DND-41 (cell line): Measurements from ENCODE around the gene MAP3K9.

ENCODE experiments used
- EZH2 ChIP-seq: IDR thresholded peaks from 3 replicates; pipeline ENCODE4 v1.6.1; 2012; ENCODE audit warnings: borderline replicate concordance, low read depth, mild to moderate bottlenecking, moderate library complexity, low read length, inconsistent platforms; ENCODE audit not compliant: severe bottlenecking
- TF ChIP-seq, protein P1 (sequence below): IDR thresholded peaks from 2 replicates; pipeline ENCODE4 v1.5.1; 2012; ENCODE audit warnings: borderline replicate concordance, low read length, moderate library complexity, mild to moderate bottlenecking; ENCODE audit not compliant: poor library complexity, severe bottlenecking; ENCODE audit errors: extremely low read depth

GRCh38 chr14:70706177-70706576, 103.1 kb downstream of the MAP3K9 start:
- TF ChIP-seq, protein P1, sequence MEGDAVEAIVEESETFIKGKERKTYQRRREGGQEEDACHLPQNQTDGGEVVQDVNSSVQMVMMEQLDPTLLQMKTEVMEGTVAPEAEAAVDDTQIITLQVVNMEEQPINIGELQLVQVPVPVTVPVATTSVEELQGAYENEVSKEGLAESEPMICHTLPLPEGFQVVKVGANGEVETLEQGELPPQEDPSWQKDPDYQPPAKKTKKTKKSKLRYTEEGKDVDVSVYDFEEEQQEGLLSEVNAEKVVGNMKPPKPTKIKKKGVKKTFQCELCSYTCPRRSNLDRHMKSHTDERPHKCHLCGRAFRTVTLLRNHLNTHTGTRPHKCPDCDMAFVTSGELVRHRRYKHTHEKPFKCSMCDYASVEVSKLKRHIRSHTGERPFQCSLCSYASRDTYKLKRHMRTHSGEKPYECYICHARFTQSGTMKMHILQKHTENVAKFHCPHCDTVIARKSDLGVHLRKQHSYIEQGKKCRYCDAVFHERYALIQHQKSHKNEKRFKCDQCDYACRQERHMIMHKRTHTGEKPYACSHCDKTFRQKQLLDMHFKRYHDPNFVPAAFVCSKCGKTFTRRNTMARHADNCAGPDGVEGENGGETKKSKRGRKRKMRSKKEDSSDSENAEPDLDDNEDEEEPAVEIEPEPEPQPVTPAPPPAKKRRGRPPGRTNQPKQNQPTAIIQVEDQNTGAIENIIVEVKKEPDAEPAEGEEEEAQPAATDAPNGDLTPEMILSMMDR = no peak
- no peak for TF ChIP-seq EZH2
